Activated CD4-positive, alpha-beta T cell treated with anti-CD3 and anti-CD28 coated beads, Interleukin-2, Interleukin-6, amounts not matched to agents 100 ng/mL and 50 ng/mL, durations not matched to agents 16 hours and 8 hours (primary cell): ENCODE measurements around the gene U2SURP.

Experiments used
- DNase-seq: peaks from one replicate; pipeline ENCODE4 v3.0.0-alpha.2; 2020

U2SURP gene

GRCh38 chr3:143001369-143002082 is at the start of gene U2SURP:
Gene U2SURP, plus strand, starts transcription at chr3:143001570. Its CDS starts 59 bp downstream, at chr3:143001629.
- peak; percentile 96 for DNase-seq

GRCh38 chr3:142951794-142952193 is 49.6 kb upstream of the U2SURP start:
- DNase-seq, result no peak

GRCh38 chr3:142952272-142953193 is 48.8 kb upstream of the U2SURP start:
- no peak for DNase-seq

GRCh38 chr3:142953443-142953842 is 47.9 kb upstream of the U2SURP start:
- DNase-seq, result no peak

- peak; percentile 50 for DNase-seq
Observed at GRCh38 chr3:142958707-142959106, 42.7 kb upstream of the U2SURP start.

GRCh38 chr3:142960322-142960850 is 41.0 kb upstream of the U2SURP start:
- DNase-seq, result no peak

- DNase-seq, result no peak
Observed at GRCh38 chr3:142961539-142961938, 39.8 kb upstream of the U2SURP start.

GRCh38 chr3:142962175-142962519 is 39.2 kb upstream of the U2SURP start:
- DNase-seq, result no peak

- no peak for DNase-seq
Observed at GRCh38 chr3:142962520-142963233, 38.7 kb upstream of the U2SURP start.

GRCh38 chr3:142963234-142963515 is 38.2 kb upstream of the U2SURP start:
- DNase-seq, result no peak

GRCh38 chr3:142963516-142964448 is 37.6 kb upstream of the U2SURP start, which contains the start of gene PAQR9:
Gene PAQR9, minus strand, starts transcription at chr3:142963674. Its CDS starts 338 bp downstream, at chr3:142963336.
- no peak for DNase-seq

- no peak for DNase-seq
Observed at GRCh38 chr3:142965581-142965980, 35.8 kb upstream of the U2SURP start.

GRCh38 chr3:142966808-142967207 is 34.6 kb upstream of the U2SURP start:
- no peak for DNase-seq

- no peak for DNase-seq
Observed at GRCh38 chr3:142968319-142969025, 32.9 kb upstream of the U2SURP start.

GRCh38 chr3:142971431-142971830 is 29.9 kb upstream of the U2SURP start:
- no peak for DNase-seq

GRCh38 chr3:142972092-142972753 is 29.1 kb upstream of the U2SURP start:
- no peak for DNase-seq

GRCh38 chr3:142973217-142974009 is 28.0 kb upstream of the U2SURP start:
- DNase-seq, result no peak

GRCh38 chr3:142975316-142975995 is 25.9 kb upstream of the U2SURP start:
- DNase-seq, result no peak

- DNase-seq, result no peak
Observed at GRCh38 chr3:142976621-142977398, 24.6 kb upstream of the U2SURP start.
